SHP77 (cell line): ENCODE measurements around the gene FBXL13.
A peak's percentile ranks its signal among the peaks of the same experiment; 100 is the strongest.
"Not testable (repeated sequence)": the region's sequence is repeated elsewhere in the genome, so short reads cannot be mapped to it uniquely, and the experiment has no call there.

Source experiments
- DNase-seq, 2 experiments: peaks; one replicate each; lab custom pipeline; 2025; lab: John Stamatoyannopoulos, UW

The FBXL13 gene

DNA sequence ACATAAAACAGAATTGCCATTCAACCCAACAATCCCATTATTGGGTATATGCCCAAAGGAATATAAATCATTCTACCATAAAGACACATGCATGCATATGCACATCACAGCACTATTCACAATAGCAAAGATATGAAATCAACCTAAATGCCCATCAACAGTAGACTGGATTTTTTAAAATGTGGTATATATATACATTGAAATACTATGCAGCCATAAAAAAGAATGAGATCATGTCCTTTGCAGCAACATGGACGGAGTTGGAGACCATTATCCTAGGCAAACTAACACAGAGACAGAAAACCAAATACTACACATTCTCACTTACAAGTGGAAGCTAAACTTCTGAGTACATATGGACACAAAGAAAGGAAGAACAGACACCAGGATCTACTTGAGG is 51.0 kb downstream of the FBXL13 start:
- DNase-seq: not testable (repeated sequence)

DNA sequence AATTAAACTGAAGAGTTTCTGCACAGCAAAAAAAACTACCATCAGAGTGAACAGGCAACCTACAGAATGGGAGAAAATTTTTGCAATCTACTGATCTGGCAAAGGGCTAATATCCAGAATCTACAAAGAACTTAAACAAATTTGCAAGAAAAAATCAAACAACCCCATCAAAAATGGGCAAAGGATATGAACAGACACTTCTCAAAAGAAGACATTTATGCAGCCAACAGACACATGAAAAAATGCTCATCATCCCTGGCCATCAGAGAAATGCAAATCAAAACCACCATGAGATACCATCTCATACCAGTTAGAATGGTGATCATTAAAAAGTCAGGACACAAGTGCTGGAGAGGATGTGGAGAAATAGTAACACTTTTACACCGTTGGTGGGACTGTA is 53.1 kb downstream of the FBXL13 start:
- DNase-seq: not testable (repeated sequence)

DNA sequence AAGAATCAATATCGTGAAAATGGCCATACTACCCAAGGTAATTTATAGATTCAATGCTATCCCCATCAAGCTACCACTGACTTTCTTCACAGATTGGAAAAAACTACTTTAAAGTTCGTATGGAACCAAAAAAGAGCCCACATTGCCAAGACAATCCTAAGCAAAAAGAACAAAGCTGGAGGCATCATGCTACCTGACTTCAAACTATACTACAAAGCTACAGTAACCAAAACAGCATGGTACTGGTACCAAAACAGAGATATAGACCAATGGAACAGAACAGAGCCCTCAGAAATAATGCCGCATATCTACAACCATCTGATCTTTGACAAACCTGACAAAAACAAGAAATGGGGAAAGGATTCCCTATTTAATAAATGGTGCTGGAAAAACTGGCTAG is 53.7 kb downstream of the FBXL13 start:
- DNase-seq: not testable (repeated sequence)

DNA sequence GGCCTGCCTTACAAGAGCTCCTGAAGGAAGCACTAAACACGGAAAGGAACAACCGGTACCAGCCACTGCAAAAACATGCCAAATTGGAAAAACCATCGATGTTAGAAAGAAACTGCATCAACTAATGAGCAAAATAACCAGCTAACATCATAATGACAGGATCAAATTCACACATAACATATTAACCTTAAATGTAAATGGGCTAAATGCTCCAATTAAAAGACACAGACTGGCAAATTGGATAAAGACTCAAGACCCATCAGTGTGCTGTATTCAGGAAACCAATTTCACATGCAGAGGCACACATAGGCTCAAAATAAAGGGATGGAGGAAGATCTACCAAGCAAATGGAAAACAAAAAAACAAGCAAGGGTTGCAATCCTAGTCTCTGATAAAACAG is 56.3 kb downstream of the FBXL13 start:
- not testable (repeated sequence) for DNase-seq

DNA sequence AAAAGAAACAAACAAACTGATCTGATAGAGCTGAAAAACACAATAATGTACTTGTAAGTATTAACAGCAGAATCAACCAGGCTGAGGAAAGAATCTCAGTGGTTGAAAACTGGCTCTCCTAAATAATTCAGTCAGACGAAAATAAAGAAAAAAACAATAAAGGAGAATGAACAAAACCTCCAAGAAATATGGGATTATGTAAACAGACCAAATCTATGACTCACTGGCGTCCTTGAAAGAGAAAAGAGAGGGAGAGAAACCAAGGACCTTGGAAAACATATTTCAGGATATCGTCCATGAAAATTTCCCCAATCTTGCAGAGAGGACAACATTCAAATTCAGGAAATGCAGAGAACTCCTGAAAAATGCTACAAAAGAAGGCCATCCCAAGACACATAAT is 62.9 kb downstream of the FBXL13 start:
- no peak for DNase-seq

DNA sequence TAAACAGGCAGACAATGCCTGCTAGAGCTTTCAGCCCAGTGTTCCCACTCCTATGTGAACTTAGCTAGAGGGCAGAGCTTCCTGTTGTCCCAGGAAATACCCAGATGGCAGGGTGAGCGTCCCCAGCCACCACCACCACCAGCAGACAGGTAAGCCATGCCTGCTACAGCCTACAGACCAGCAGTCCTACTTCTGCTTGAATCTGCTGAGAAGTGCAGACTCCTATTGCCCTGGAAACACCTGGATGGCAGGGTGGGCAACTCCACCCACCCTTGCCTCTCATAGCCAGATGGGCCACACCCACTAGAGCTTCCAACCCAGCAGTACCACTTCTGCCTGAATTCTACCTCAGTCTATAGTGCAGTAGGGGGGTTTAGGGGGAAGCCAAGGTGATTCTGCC is 64.4 kb downstream of the FBXL13 start:
- no peak for DNase-seq

DNA sequence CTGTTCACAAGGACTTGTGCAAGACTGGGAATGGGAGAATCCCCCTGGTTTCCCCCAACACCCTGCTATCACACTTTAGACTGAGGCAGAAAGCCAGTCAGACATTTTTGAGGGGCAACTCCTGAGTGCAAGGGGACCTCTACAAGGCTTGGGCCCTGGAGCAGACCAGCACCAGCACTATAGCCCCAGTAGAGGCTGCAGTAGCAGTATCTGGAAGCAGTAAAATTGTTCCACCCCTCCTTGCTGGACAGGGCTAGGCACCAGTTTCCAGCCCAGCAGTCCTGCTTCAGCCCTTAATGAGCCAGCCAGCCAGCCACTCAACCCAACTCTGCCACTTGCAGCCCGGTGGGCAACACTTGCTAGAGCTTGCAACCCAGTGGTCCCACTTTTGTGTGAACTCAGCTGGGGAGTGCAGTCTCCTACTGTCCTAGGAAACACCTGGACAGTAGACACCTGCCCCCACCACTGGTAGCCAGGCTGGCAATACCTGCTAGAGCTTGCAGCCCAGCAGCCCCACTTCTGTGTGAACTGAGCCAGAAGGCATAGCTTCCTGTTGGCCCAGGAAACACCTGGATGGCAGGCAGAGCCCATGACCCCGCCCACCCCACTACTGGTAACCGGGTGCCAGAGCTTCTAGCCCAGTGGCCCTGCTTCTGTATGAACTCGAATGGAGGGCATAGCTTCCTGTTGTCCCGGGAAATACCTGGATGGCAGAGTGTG is 65.0 kb downstream of the FBXL13 start:
- DNase-seq: no peak

DNA sequence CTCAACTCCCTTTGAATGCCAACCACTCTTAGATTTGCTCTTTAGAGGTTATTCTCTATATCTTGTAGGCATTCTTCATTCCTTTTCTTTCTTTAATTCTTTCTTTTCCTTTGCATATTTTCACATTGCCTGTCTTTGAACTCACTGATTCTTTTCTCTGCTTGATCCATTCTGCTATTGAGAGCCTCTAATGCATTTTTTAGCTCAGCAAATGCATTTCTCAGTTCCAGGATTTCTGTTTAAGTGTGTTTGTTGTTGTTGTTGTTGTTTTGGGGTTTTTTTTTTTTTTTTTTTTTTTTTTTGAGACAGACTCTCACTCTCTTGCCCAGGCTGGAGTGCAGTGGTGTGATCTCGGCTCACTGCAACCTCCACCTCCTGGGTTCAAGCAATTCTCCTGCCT is 71.6 kb downstream of the FBXL13 start:
- no peak for DNase-seq

DNA sequence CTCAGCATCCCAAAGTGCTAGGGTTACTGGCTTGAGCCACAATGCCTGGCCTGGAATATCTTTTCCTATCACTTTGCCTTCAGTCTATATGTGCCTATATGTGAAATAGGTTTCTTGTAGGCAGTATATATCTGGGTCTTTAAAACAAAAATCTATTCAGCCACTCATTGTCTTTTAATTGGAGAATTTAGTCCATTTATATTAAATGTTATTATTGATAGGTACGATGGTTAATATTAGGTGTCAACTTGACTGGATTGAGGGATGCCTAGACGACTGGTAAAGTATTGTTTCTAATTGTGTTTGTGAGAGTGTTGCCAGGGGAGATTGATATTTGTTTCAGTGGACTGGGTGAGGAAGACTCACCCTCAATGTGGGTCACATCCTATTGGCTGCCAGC is 73.4 kb downstream of the FBXL13 start:
- DNase-seq: no peak

DNA sequence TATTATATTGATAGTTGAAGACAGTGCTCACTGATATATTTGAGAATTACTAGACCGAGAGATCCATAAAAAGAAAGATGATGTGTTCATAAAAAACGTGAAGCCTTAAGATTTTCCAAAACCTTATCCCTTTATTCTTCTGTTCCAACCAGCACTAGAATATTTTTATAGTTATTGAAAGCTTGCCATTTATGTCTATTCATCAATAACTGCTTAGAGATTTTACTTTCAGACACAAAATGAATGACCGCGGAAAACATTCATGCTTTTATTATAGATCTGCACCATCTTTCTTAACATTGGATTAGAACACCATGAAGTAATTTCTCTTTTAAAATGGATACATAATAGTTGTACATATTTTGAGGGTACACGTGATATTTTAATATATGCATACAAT is 77.6 kb downstream of the FBXL13 start:
- no peak for DNase-seq

DNA sequence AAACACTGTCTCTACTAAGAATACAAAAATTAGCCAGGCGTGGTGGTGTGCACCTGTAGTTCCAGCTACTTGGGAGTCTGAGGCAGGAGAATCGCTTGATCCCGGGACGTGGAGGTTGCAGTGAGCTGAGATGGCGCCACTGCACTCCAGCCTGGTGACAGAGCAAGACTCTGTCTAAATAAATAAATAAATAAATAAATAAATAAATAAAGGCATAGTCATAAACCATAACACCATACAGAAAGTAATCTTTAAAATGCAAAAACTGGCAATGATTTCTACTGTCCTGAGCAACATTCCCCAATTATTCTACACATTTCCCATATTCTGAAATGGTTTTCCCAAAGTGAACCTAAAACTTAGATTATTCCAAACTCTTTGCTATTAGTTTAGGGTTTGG is 79.0 kb downstream of the FBXL13 start:
- not testable (repeated sequence) for DNase-seq

DNA sequence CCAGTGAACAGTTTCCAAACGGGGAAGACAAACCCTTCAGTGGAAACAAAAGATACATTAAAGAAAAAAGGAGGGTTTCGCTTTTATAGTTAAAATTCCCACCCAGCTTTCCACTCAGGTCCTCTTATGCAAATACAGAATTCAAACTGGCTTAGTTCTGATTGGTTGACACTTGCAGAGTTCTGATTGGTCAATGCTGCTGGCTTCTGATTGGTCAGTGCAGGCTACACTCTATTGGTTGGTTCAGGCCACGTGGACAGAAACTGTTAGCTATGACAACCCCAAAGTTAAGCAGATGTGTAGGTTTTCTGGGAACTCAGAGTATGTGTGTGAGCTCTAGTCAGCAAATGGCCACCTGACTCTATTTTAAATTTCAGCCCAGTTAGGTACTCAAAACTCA is 80.0 kb downstream of the FBXL13 start:
- DNase-seq: no peak

DNA sequence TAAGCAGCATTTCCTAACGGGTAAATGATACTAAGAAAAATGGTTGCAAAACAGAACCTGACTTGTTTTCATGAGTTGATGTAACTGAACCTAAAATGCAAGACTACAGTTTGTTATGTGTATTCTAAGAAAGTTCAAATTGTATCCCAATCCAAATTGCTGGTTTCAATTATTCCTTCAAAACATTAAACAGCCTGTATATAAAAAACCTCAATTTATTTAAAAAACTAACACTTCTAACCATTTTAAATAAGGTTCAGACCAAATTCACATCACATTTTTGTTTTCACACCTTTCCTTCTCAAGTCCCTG is 80.9 kb downstream of the FBXL13 start:
- no peak for DNase-seq

DNA sequence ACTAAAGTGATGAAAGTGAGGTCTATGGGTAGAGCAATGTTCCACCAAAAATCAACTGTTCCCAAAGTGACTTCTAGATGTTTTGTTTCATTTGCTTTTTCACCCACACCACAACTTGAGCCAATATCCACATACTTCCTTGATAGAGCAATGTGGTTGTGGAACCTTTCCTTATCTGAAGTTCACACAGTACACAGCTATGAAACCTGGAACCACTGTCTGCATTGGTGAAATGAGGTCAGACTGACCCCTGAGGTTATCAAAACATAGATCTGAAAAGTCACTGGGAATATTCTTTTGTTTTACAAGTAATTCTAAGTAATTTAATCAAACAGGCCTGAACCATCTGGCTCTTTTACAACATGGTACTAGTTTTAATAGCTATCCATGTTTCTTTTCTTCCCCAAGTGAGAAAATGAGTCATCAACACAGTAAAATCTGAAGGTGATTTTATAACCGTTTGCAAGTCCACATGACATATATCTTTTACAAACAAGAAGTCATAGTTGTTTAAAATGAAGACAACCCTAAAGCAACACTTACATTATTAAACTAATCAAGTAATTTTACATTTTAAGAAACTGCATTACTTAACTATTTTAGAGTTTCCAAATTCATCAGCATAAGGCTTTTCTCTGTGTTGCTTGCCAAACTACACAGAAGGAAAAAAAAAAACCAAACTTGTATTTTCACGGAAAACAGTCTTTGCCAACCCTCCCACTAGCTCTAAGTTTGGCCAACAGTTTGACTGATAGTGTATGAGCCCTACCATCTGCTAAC is 81.5 kb downstream of the FBXL13 start:
- no peak for DNase-seq

DNA sequence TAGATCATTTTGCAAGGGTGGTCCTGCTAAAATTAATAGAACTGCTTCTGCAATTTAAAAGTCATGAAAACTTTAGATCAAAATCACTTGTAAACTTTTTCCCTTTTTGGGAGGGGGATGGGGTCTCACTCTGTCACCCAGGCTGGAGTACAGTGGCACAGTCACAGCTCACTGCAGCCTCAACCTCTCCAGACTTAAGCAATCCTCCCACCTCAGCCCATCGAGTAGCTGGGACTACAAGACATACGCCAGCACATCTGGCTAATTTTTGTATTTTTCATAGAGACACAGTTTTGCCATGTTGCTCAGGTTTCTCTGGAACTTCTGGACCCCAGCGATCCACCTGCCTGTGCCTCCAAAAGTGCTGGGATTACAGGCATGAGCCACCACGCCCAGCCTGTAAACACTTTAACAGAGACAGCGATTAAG is 82.1 kb downstream of the FBXL13 start:
- DNase-seq: no peak

DNA sequence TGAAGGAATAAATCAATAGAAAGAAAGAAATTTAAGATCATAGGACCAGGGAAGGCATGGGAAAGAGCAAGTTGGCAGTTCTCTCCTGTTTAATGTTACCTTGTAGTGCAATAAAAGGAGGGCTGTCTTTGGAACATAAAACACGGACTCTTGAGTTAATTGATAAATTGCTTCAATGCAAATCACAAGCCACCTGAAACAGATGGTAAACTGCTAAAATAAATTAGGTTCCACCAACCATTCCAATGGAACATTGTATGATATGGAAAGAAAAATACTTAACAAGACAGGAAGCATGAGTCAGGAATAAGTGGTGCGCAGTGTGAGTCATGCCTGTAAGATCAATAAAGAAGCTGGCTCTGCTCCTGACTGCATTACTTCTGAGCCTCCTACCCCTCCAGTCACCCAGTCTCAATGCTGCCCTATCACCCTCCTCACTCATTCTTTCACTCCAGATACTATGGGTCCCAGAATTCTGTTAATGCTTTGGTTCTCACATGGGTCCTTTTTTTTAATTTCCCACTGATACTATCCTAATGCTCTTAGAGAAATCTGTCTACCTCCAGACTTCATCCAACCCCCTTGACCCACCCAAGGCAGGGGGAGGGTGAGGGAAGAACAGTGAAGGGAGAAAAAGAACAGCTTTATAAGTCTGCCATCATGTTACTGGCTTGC is 82.9 kb downstream of the FBXL13 start:
- peak; percentile 14 to 29 for DNase-seq

DNA sequence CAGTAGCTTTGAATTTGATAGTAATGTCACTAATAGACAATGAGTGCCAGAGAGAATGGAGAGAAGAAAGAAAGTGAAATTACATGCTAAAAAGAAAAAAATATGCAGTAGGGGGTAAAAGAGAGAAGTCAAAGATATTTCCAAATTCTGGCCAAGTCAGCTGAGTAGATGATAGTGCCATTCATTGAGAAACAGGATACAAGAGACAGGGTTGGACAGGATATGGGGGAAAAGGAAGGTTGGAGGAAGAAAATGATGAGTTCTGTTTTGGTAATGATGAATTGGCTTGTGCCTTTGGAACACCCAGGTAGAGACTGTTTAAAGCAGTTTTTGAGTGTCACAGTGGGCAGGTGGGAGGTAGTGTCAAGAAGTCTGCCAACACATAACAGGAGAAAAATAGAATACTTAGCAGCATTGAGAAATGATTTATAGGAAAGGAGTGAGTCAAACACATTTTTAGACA is 83.5 kb downstream of the FBXL13 start:
- no peak for DNase-seq

DNA sequence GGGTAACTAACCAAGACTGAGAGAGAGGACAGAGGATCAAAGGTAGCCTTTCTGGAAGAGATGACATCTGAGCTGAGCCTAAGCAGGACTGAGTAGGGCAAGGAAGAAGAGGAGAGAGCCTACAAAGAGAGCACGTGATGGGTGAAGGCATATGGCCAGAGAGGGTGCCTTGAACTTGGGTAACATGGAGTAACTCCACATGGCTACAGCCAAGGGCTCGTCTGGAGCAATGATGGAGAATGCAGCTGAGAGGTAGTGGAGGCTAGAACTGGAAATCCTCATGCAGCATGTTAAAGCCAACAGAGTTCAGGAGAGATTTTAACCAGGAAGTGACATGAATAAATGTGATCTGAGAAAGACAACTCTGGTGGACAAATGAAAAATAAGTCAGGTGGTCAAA is 84.0 kb downstream of the FBXL13 start:
- DNase-seq: no peak

DNA sequence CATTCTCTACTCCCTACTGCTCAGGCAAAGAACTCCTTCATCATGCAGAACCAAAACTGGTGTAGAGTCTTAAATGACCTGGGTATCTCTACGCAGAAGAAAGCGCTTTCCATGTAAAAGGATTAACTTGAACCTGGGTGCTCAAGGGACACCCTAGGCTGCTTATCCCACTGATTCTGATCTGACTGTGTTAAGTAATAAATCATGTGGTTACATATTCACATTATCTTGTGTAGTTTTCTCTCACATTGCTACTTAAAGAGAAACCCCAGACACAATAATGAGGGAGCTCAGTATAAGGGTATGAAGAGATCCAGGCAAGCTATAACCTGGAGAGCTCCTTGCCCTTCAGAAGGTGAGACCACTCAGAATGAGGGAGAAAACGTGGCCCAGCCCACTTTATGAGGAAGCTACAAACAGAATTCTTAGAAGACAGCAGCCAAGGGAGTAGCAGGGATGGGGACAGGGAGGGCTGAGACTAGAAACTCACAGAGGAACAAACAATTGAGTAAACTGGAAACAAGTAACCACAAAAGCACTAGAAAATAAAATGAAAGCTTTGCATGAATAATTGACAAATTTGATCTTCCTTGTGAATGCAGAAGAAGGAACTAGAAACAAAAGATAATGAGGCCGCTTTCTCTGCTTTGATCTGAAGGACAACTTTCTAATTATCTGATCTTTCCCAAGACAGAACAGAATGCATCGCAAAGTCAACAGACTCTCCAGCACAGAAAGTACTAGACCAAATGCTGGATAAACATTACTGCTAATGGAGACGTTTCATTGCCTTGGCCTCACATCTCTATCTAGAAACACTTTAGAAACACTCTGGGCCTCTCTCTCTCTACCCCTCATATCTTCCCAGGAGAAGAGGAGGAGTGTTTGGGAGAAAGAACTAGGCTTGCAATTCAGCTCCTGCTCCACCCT is 85.7 kb downstream of the FBXL13 start:
- DNase-seq: no peak

DNA sequence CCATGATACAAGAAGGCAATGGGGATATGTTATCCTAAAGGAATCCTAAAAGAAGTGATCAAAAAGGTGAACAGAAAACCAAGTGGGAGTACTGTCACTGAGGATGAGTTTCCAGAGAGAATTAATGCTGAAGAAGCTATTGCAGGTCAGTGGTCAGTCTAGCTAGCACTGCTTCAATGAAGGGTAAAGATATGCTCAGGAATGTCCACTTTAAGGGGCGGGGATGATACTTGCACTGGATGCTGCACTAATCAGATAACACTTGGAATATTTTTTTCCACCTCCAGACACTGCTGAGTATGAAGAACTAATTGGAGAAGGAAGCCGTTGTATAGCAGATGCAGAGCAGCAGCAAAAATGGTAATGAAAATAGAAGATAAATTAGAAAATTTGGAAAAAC is 86.5 kb downstream of the FBXL13 start:
- DNase-seq: no peak

DNA sequence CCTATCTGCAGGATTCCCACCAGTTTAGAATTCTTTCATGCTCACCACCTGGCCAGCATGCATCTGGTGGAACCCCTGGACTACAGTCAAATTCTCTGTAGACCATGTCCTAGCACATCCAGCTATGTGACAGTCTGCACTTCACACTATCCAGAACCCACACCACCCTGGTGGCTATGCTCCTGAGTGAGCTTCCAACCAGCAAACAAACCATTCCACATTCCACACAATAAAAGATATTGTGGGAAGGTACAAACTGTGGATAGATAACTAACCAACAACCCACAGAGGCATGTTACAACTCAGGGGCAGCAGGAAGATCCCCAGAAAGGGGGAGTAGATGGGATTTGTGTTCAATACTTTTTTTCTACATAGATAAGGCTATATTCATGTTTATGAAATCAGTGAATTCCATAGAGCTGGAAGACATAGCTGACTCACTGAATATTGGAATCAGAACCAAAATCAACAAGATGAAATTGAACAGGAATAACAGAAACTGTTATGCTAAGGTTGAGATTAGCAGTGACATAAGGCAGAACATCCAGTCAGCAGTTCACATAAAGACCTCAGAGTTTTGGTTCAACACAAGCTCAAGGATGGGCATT is 89.3 kb downstream of the FBXL13 start:
- no peak for DNase-seq

DNA sequence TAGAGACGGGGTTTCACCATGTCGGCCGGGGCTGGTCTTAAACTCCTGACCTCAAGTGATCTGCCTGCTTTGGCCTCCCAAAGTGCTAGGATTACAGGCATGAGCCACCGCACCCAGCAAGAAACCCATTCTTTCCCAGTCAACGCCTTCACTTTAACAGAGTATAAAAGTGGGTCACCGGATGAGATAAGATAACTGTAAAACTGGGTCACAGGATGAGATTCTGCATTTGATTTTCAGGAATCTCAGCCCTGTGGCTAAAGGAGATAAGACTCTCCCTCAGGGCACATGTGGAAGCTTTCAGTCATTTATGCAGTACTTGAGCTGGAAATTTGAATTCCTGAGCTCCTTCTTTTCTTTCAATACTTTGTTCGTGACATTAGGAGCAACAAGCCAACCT is 91.0 kb downstream of the FBXL13 start:
- no peak for DNase-seq
